RWPE1 (cell line): ENCODE results near the gene TM4SF20.

ENCODE experiments used
- CTCF ChIA-PET: fragments of 350-600 bp; sonication (Branson Sonifier 250); formaldehyde crosslinking; extraction: SDS; loops from one replicate; lab custom pipeline; 2021; lab: Yijun Ruan, JAX
- POLR2A ChIA-PET: fragments of 400-600 bp; formaldehyde crosslinking; extraction: SDS; loops from one replicate; lab custom pipeline; 2020; ENCODE audit warnings: antibody characterized with exemption; ENCODE audit not compliant: low non-redundant PET; lab: Yijun Ruan, JAX
- DNase-seq: peaks from one replicate; pipeline ENCODE4 v3.0.0; 2012; ENCODE audit warnings: low spot score
- H3K27ac ChIP-seq: fragments of 450-650 bp; 2 replicates; pipeline ENCODE4 v1.5.1; 2017
- CTCF ChIP-seq: fragments of 450-650 bp; conservative IDR thresholded peaks from 2 replicates; pipeline ENCODE4 v1.5.1; 2017; ENCODE audit warnings: low read depth, mild to moderate bottlenecking

TM4SF20 gene

GRCh38 chr2:227313310-227313709 is 65.8 kb downstream of the TM4SF20 start:
- TF ChIP-seq CTCF = no peak
- DNase-seq = no peak
- POLR2A ChIA-PET = no interaction called here
- CTCF ChIA-PET = no interaction called here
- no peak overlapping the region for H3K27ac ChIP-seq

DNA sequence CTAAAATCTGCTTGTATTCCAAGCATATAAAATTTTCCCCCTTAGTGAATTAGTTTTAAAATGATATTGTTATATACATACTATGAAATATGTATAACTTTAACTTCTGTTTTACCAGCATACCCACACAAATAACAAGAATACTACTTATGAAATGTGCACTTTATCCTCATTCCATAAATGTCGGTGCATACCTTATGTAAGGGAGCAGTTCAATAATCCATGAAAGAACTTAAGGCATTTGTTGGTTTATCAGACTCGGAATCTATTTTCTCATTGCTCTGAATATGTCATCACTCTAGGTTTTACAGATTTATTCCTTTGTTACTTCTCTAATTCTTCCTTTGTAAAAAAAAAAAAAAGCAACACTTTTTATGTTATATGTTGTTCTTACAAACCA is 66.5 kb downstream of the TM4SF20 start:
- CTCF ChIA-PET = interaction anchor here (0.6 kb wide), 1 partner anchor 25 kb away, joined by 3 read pairs; no protein-coding TSS in a partner anchor
- POLR2A ChIA-PET = no interaction called here
- no peak for TF ChIP-seq CTCF
- H3K27ac ChIP-seq = no peak overlapping the region
- DNase-seq = no peak
